NCI-H146 (cell line): Measurements from ENCODE around the gene KIAA1328.

Source experiments
- DNase-seq: peaks from one replicate; lab custom pipeline; 2025; lab: John Stamatoyannopoulos, UW

KIAA1328 gene

GRCh38 chr18:37144921-37145320 lies 316.0 kb downstream of the KIAA1328 start:
- no peak for DNase-seq

- peak; percentile 22 for DNase-seq
These were observed 327.5 kb downstream of the KIAA1328 start for GRCh38 chr18:37156330-37156942.

GRCh38 chr18:37160038-37160820 lies 331.3 kb downstream of the KIAA1328 start:
- DNase-seq = no peak

- DNase-seq = no peak
These were observed 332.6 kb downstream of the KIAA1328 start for GRCh38 chr18:37161491-37161890.

- DNase-seq = no peak
These were observed 333.6 kb downstream of the KIAA1328 start for GRCh38 chr18:37162551-37162950.

GRCh38 chr18:37163119-37163518 lies 334.2 kb downstream of the KIAA1328 start:
- no peak for DNase-seq

- no peak for DNase-seq
These were observed 337.6 kb downstream of the KIAA1328 start for GRCh38 chr18:37166491-37166890.

- DNase-seq = peak; percentile 30
These were observed 338.0 kb downstream of the KIAA1328 start for GRCh38 chr18:37166966-37167365.

GRCh38 chr18:37170984-37171383 lies 342.1 kb downstream of the KIAA1328 start:
- no peak for DNase-seq

- DNase-seq = no peak
These were observed 344.5 kb downstream of the KIAA1328 start for GRCh38 chr18:37173384-37173783.

- peak; percentile 85 for DNase-seq
These were observed 347.0 kb downstream of the KIAA1328 start for GRCh38 chr18:37175727-37176620.

- peak; percentile 35 for DNase-seq
These were observed 347.7 kb downstream of the KIAA1328 start for GRCh38 chr18:37176621-37176934.

GRCh38 chr18:37179384-37179783 lies 350.5 kb downstream of the KIAA1328 start:
- peak; percentile 93 for DNase-seq

GRCh38 chr18:37180086-37180485 lies 351.2 kb downstream of the KIAA1328 start:
- no peak for DNase-seq

GRCh38 chr18:37182340-37183135 lies 353.6 kb downstream of the KIAA1328 start:
- peak; percentile 23 for DNase-seq

- peak; percentile 83 for DNase-seq
These were observed 355.4 kb downstream of the KIAA1328 start for GRCh38 chr18:37184209-37184868.

- DNase-seq = no peak
These were observed 359.3 kb downstream of the KIAA1328 start for GRCh38 chr18:37188016-37188791.

GRCh38 chr18:37199741-37200140 lies 370.8 kb downstream of the KIAA1328 start:
- no peak for DNase-seq

GRCh38 chr18:37207343-37207742 lies 378.4 kb downstream of the KIAA1328 start:
- DNase-seq = no peak

- DNase-seq = peak; percentile 17
These were observed 381.9 kb downstream of the KIAA1328 start for GRCh38 chr18:37210781-37211180.
